Measurements from ENCODE around the gene PDE8B.

The PDE8B gene

DNA sequence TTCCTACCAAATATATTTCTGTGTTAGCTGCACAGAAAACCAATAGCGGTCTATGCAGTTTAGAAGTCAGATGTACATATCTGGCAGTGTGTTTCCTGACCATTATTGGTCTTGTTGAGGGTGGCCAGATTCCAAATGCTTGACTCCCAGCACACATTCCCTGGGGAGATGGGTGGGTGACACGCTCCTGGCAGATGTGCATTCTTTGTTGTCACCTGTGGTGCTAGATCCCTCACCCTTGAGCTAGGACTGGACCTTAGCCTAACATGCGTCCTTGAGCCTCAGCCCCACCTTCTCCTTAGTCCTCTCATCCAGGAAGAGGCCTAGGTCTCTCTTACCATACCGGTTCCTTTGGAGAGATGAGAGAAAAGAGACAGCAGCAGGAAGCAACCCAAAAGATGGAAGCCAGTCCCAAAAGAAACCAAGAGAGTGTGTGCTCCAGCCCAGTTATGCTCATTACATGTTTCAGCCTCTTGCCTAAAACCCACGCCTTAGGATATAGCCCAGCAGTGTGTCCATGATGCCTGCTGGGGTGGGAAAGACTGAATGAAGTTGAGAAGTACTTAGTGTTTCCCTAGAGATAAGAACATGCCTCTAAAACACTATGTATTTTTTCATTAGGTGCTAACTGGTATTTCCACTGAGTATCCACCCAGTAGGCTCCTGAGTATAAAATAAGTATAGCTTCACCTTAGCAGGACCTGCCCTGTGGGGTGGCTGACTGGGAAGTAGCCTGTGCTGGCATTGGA, 116.7 kb downstream of the PDE8B start:
- DNase-seq: no peak

- DNase-seq: no peak
These were observed 118.6 kb downstream of the PDE8B start for GRCh38 chr5:77328930-77329647.

GRCh38 chr5:77329664-77330430, 119.4 kb downstream of the PDE8B start:
- DNase-seq: no peak

- no peak for DNase-seq
These were observed 122.6 kb downstream of the PDE8B start for GRCh38 chr5:77333036-77333435.

DNA sequence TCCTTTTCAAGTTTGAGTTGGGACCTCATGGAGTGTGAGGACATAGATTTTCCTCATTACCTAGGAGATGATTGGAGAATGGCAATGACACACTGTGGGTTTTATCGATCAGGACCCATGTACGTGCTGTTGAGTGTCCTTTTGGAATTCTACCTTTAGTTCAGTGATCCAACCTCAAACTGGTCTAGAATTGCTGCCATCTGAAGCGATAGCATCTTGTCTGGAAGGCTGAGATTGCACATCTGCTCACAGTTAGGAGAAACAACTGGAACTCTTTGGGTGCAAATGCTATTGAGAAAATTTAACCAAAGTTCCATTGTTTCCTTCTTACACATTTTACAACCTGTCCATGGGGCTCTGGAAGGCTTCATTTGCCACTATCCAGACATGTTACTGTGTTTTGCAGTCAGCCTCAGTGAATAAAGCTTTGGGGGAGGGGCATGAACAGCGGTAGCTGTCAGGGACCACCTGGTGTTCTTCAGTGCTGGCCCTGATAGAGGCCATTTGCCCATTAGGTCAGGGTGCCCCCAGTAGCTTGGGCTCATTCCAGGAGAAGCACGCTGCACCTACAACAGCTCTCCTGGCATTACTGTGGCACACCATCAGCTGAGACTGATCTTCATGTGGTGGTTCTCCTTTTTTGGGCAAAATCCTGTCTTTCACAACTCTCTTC, 123.1 kb downstream of the PDE8B start:
- DNase-seq: no peak

GRCh38 chr5:77337246-77337645, 126.8 kb downstream of the PDE8B start:
- DNase-seq: no peak

GRCh38 chr5:77337686-77338085, 127.2 kb downstream of the PDE8B start:
- DNase-seq: no peak

- DNase-seq: no peak
These were observed 128.9 kb downstream of the PDE8B start for GRCh38 chr5:77339337-77339890.

DNA sequence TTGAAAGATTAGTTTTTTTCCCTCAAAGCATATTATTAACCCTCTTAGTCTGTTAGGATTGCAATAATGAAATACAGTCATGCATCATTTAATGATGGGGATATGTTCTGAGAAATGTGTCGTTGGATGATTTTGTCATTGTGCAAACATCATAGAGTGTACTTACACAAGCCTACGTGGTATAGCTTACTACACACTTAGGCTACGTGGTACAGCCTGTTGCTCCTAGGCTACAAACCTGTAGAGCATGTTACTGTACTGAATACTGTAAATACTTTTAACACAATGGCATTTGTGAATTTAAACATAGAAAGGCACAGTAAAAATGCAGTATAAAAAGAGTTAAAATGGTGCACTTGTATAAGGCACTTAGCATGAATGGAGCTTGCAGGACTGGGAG, 132.7 kb downstream of the PDE8B start:
- DNase-seq: no peak

- DNase-seq: no peak
These were observed 137.1 kb downstream of the PDE8B start for GRCh38 chr5:77347435-77348098.

DNA sequence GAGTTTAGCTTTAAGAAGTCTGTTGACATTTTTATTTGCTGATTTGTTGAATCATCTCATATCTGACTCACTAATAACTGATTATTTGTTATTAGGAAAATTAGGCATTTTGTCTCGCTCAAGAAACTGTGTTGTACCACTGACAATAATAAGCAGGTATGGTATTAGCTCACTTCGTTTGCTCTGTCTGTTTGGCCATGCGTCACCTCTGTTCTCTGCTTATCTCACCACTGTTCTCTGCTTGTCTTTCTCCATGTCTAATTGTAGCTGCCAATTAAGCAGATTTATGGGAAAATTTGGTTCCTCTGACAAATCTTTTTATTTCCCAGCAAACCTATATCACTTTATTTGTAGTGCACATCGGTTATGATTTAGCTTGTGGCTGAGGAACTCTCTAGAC, 142.8 kb downstream of the PDE8B start:
- no peak for DNase-seq

GRCh38 chr5:77354454-77354853, 144.0 kb downstream of the PDE8B start:
- no peak for DNase-seq

DNA sequence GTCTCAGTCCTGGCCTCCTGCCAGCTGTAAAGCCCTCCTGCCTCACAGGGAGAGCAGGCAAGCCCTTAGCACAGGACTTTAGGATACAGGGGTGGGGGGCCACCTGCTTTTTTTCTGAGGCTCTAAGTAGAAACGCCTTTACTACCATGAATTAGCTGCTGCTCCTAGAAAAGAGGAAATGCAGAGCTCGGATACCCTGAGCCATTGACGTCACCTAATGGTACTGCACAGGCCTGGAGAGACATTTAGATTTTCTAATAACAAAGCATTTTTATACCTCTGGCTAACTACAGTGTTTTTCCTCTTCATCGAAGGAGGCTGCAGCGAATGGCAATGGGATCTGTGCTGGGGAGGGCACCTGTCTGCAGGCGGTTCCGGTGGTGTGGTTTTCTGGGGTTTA, 144.6 kb downstream of the PDE8B start:
- DNase-seq: no peak

- no peak for DNase-seq
These were observed 145.3 kb downstream of the PDE8B start for GRCh38 chr5:77355751-77356150.

GRCh38 chr5:77356740-77357139, 146.3 kb downstream of the PDE8B start:
- no peak for DNase-seq

DNA sequence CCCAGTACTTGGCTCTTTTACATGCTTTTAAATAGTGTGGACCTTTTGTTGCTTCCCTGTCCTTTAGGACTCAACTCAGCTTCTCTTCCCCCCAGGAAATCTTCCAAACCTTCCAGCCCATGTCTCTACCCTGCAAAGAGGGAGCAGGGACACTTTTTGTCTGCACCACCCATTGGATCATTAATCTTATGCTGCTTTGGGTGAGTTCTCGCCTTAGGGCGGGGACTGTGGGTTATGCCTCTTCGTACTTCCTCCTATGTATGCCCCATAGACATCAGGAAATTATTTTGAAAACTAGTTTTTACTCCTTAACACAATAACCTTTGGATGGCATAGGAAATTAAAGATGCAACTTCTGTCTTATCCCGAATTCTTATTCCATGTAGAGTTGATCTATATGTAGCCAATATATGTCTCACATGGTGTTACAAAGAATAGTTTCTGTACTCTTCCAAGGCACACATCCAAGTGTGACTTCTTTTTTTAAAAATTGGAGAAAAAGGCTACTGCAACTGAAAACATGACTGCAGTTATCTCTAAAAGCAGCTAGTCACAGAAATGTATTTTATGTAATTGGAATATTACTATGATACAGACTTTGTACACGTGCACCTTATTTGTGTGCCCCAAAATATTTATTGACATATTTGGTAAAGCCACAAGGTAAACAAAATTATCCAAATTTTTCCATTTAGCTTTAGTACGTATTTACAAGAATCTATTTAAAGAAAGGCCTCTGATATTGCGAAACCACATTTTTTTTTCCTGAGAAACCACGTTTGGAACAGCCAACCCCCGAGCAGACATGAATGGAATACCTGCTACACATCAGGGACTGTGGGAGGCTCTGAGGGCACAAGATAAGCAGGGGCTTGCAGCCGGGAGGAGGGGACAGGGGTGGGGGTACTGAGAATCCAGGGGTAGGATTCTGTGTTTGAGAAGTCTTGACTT, 148.1 kb downstream of the PDE8B start:
- DNase-seq: no peak

GRCh38 chr5:77359231-77359630, 148.8 kb downstream of the PDE8B start:
- no peak for DNase-seq

DNA sequence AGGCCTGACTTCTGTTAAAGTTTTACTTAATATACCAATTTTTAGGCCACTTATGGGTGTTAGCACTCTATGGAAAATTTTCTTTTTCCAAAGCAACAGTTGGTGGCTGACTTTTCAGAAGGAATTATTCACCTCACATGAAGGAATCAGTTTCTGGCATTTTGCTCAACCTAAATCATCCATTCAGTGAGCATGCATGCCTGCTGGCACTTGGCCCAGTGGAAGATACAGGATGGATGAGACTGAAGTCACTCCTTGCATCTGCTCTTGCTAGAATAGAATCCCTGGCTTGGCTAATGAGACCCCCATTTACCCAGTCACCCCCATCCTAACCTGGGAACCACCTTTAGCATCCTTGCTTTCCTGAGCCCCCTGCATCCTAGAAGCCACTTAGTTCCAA, 149.9 kb downstream of the PDE8B start:
- no peak for DNase-seq

DNA sequence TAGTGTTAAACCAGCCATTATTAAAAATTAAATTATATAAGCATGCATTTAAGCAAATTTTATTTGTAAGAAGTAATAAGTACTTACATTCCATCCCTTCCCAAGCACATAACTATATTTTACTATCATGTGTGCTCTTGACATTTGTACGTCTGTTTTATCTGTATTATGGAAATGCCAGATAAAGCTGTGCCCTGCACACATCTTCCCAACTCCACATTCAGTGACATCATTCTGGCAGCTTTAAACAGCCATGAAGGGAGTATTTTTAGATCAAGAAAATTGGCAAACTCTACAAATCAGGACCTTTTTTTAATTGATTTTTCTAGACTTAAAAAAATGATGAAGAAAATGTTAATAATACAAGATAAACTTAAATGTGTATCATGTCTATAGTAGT, 150.5 kb downstream of the PDE8B start:
- no peak for DNase-seq

- no peak for DNase-seq
These were observed 156.4 kb downstream of the PDE8B start for GRCh38 chr5:77366717-77367500.

Measured in NCI-H187 treated with DMSO at 0.1 percent for 48 hours (cell line).